ENCODE measurements around the gene ZFHX3.

The ZFHX3 gene

DNA sequence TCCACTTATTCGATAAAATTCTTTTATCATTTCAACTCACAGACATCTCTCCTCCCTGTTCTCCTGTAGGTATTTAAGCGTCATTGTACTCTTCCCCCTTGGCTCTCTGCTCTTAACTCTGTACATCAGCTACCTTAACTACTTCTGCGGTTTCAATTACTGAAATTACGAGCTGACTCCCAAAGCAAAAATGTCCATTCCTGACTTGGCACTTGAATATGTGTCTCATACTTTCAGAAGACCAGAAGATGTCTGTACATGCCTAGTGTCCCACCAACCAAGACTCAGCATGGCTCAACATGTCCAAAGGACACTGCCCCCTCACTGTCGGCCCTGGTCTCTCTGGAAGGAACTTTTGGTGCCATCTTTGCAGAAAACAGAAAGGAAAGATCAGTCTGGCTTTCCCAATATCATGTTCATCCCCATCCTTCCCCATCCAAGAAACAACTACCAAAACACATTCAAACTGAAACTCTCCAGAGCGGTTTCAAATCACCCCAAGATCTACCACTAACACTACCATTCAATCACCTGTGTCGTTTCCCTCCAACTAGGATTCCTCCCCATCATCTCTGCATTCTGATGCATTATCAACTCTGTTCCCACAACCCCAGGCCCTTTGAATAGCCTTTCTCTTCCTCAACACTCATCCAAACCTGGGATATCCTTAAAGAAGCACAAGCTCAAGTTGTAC, 74.9 kb downstream of the ZFHX3 start:
- CTCF ChIA-PET = interaction anchor here (1.1 to 1.7 kb wide), 2 partner anchors 22 to 82 kb away, joined by 3 to 4 read pairs; no protein-coding TSS in a partner anchor
- POLR2A ChIA-PET = no interaction called here
- TF ChIP-seq, protein P1, sequence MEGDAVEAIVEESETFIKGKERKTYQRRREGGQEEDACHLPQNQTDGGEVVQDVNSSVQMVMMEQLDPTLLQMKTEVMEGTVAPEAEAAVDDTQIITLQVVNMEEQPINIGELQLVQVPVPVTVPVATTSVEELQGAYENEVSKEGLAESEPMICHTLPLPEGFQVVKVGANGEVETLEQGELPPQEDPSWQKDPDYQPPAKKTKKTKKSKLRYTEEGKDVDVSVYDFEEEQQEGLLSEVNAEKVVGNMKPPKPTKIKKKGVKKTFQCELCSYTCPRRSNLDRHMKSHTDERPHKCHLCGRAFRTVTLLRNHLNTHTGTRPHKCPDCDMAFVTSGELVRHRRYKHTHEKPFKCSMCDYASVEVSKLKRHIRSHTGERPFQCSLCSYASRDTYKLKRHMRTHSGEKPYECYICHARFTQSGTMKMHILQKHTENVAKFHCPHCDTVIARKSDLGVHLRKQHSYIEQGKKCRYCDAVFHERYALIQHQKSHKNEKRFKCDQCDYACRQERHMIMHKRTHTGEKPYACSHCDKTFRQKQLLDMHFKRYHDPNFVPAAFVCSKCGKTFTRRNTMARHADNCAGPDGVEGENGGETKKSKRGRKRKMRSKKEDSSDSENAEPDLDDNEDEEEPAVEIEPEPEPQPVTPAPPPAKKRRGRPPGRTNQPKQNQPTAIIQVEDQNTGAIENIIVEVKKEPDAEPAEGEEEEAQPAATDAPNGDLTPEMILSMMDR (IDR thresholded peaks at IDR 0.05; ENCODE audit: control extremely low read depth, extremely low read depth, low read depth, missing control alignments) = no peak
- DNase-seq (ENCODE audit: extremely low spot score) = no peak

- TF ChIP-seq, protein P1 (IDR thresholded peaks at IDR 0.05; ENCODE audit: control extremely low read depth, extremely low read depth, low read depth, missing control alignments) = no peak
- POLR2A ChIA-PET = no interaction called here
- no peak for DNase-seq (ENCODE audit: extremely low spot score)
- CTCF ChIA-PET = no interaction called here
Measured at GRCh38 chr16:72971370-72971769, 76.6 kb downstream of the ZFHX3 start.

DNA sequence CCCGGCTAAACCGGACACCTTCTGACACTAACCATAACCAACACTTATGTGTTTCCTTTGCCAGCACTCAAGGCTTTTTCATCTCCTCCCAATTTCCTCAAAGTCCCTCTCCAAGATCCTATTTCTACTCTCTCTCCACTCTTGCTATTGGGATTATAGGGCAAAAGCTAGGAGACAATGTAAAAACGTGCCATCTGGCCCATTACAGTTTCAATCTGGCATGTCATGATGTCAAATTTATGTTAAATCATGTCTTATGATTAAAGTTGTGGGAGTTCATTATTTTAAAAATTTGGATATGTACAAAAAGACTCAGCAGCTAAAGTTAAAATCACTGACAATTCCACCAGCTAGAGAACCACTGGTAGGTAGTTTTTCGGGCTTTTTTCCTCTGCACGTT, 77.3 kb downstream of the ZFHX3 start:
- DNase-seq (ENCODE audit: extremely low spot score) = no peak
- ChIA-PET CTCF (no interaction called here), POLR2A (interaction anchor here (0.7 kb wide), 1 partner anchor 1154 kb away, joined by 4 read pairs; no protein-coding TSS in a partner anchor)

DNA sequence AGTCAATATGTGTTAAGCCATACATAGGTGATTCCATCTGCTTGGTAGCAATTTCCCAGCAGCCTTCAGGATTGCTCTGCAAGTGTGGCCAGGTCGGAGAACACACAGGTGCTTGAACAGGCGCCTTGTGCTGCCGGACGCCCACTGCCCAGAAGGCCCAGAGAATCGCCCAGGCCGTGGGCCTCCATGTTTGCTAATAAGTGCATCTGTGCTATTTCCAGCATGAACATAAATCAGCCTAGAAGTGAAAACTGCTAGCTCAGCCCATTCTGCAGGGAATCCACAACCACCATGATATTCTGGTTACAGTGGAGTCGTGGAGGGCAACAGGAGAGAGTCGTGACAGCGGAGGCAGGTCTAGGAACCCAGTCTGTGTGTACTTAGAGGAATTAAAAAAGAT, 78.1 kb downstream of the ZFHX3 start:
- no peak for DNase-seq (ENCODE audit: extremely low spot score)
- CTCF ChIA-PET = interaction anchor here (1.4 kb wide), 1 partner anchor 137 kb away, joined by 3 read pairs; no protein-coding TSS in a partner anchor
- TF ChIP-seq, protein P1 (IDR thresholded peaks at IDR 0.05; ENCODE audit: control extremely low read depth, extremely low read depth, low read depth, missing control alignments) = no peak
- POLR2A ChIA-PET = interaction anchor here (0.7 kb wide), 1 partner anchor 1154 kb away, joined by 4 read pairs; no protein-coding TSS in a partner anchor

More for the DNA sequence above, 77.3 kb downstream of the ZFHX3 start:
- TF ChIP-seq, protein P1 (IDR thresholded peaks at IDR 0.05; ENCODE audit: control extremely low read depth, extremely low read depth, low read depth, missing control alignments) = no peak

DNA sequence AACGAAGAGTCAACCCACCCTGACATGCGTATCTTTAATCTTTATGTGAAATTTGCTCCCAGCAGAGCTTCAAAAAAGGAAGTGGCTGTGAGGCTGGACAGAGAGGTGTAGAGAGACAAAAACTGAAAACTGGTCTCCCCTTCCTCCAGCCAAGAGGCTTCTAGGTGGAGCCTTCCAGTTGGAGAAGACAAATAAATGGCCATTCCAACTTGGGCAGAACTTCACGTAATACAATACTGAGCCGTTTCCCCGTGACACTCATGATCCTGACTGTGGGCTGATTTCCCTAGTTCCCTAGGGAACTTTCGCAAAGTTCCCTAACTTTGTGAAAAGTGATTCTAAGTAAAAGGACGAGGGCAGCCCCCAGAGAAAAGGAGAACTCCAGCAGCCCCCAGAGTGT, 78.8 kb downstream of the ZFHX3 start:
- no peak for DNase-seq (ENCODE audit: extremely low spot score)
- TF ChIP-seq, protein P1 (IDR thresholded peaks at IDR 0.05; ENCODE audit: control extremely low read depth, extremely low read depth, low read depth, missing control alignments) = no peak
- CTCF ChIA-PET = interaction anchor here (1.4 kb wide), 1 partner anchor 136 kb away, joined by 3 read pairs; no protein-coding TSS in a partner anchor
- POLR2A ChIA-PET = no interaction called here

- ChIA-PET POLR2A (no interaction called here), CTCF (no interaction called here)
- TF ChIP-seq, protein P1 (IDR thresholded peaks at IDR 0.05; ENCODE audit: control extremely low read depth, extremely low read depth, low read depth, missing control alignments) = no peak
- DNase-seq (ENCODE audit: extremely low spot score) = no peak
Measured at GRCh38 chr16:72967941-72968340, 80.0 kb downstream of the ZFHX3 start.

All from GM10248 (cell line).